Measurements from ENCODE around the gene RIGI. TPM values are rescaled to one million over a fixed set of nuclear protein-coding genes. Genes with fewer than 3 reads are reported as not detected.

RIGI gene
- polyA plus RNA-seq (2011; rRNA removed) (2.4 and 5.1 TPM in 2 replicates), polyA minus RNA-seq (2011; rRNA and poly(A)+ RNA removed) (2.2 and 3.0 TPM in 2 replicates)

DNA sequence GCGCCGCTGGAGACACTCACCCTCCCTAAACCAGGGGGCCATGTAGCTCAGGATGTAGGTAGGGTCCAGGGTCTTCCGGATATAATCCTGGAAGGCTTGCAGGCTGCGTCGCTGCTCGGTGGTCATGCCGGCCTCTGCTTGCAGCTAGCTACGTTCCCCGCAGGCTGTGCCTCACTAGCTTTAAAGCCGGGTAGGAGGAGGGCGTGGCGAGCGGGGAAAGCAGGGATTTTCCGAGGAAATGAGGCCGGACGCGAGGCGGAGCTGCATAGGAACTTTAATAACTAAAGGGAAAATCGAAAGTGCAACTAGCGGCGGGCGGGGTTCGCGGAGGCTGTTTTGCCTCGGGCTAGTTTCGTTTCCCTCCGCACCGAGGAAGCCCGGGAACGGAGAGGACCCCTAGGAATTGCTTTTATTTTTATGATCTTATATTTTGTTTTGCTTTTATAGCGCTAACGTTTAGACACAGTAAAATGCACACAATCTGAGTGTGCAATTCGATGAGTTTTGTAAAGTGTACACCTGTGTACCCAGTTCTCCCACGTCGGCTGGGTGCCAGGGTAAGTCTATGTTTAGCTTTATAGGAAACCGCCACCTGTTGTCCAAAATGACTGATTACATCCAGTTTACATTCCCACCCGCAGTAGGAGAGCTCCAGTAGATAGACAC is at the start of gene RIGI:
Gene RIGI (minus strand): TSS at position 156 of the 666 bp plus-strand sequence. CDS start 30 bp downstream, at position 126.
- ChIA-PET CTCF (interaction anchor here (0.7 to 3.6 kb wide), 10 partner anchors 10 to 442 kb away, joined by 3 to 41 read pairs (median 3); no protein-coding TSS in a partner anchor), POLR2A (interaction anchor here (0.6 kb wide), 2 partner anchors 25 to 475 kb away, joined by 14 to 15 read pairs; no protein-coding TSS in a partner anchor)
- TF ChIP-seq, protein P1, sequence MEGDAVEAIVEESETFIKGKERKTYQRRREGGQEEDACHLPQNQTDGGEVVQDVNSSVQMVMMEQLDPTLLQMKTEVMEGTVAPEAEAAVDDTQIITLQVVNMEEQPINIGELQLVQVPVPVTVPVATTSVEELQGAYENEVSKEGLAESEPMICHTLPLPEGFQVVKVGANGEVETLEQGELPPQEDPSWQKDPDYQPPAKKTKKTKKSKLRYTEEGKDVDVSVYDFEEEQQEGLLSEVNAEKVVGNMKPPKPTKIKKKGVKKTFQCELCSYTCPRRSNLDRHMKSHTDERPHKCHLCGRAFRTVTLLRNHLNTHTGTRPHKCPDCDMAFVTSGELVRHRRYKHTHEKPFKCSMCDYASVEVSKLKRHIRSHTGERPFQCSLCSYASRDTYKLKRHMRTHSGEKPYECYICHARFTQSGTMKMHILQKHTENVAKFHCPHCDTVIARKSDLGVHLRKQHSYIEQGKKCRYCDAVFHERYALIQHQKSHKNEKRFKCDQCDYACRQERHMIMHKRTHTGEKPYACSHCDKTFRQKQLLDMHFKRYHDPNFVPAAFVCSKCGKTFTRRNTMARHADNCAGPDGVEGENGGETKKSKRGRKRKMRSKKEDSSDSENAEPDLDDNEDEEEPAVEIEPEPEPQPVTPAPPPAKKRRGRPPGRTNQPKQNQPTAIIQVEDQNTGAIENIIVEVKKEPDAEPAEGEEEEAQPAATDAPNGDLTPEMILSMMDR (IDR thresholded peaks at IDR 0.05; ENCODE audit: insufficient read depth, low read depth, low read length): peak; percentile 37
- peak; percentile 59 for DNase-seq (ENCODE audit: low read depth)
- H3K27me3 ChIP-seq (ENCODE audit: control insufficient read depth, insufficient read depth, low read length): no peaks in the 10 kb centered on the region
- H3K36me3 ChIP-seq (ENCODE audit: control insufficient read depth, insufficient read depth, low read length): no peaks in the 10 kb centered on the region
- peak within 1 kb of the TSS; percentile 68 for H3K4me3 ChIP-seq (ENCODE audit: low read depth, low read length)

DNA sequence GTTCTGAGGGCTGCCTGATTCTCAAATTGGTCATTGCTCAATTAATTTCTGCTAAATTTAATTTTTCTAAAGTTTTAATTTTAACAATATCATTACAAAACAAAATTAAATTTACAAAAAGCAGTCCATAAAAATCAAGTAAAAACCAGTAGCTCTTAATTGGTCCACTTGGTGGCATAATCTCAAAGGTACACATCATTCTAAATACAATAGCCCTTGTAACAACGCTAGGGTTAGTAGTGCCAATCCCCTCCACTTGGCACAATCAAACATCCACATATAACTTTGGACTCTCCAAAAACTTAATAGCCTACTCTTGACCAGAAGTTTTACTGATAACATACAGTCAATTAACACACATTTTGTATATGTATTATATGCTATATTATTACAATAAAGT is 48.9 kb upstream of the RIGI start:
- ChIA-PET CTCF (interaction anchor here (0.7 to 13.3 kb wide), 3 partner anchors 9 to 198 kb away, joined by 3 to 492 read pairs (median 39); partner anchors contain the start of gene ACO1), POLR2A (no interaction called here)
- no peak for DNase-seq (ENCODE audit: low read depth)
- peaks cover 2% of the 10 kb centered on the region; the same call in 1 of the 2 replicates for H3K36me3 ChIP-seq (ENCODE audit: control insufficient read depth, insufficient read depth, low read length)
- H3K4me3 ChIP-seq (ENCODE audit: low read depth, low read length): no peak overlapping the region
- no peaks in the 10 kb centered on the region for H3K27me3 ChIP-seq (ENCODE audit: control insufficient read depth, insufficient read depth, low read length)
- TF ChIP-seq, protein P1 (IDR thresholded peaks at IDR 0.05; ENCODE audit: insufficient read depth, low read depth, low read length): no peak

DNA sequence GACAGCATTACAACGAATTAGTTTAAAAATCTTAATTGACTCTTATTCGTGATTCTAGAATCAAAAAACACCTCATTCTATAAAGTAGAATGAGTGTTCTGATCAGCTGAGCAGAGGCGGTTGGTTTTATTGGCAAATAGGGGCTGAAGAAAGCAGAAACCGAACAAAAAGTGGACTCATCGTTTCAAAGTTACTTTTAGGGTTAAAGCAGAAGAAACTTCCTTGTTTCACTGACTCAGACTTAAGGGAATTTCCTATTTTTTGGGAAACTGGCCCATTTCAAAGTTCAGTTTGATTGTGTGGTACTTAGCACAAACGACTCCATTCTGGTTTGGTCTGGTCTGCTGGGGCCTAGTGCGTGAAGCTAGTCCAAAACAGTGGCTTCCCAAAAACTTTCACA is 47.8 kb upstream of the RIGI start:
- ChIA-PET POLR2A (interaction anchor here (0.6 kb wide), 1 partner anchor 189 kb away, joined by 3 read pairs; the partner anchor contains the start of gene ACO1), CTCF (interaction anchor here (1.9 to 13.3 kb wide), 4 partner anchors 8 to 197 kb away, joined by 7 to 492 read pairs (median 28); partner anchors contain the start of gene ACO1)
- no peaks in the 10 kb centered on the region for H3K27me3 ChIP-seq (ENCODE audit: control insufficient read depth, insufficient read depth, low read length)
- TF ChIP-seq, protein P1 (IDR thresholded peaks at IDR 0.05; ENCODE audit: insufficient read depth, low read depth, low read length): no peak
- peaks cover 5% of the 10 kb centered on the region for H3K36me3 ChIP-seq (ENCODE audit: control insufficient read depth, insufficient read depth, low read length)
- DNase-seq (ENCODE audit: low read depth): no peak
- H3K4me3 ChIP-seq (ENCODE audit: low read depth, low read length): no peak overlapping the region

DNA sequence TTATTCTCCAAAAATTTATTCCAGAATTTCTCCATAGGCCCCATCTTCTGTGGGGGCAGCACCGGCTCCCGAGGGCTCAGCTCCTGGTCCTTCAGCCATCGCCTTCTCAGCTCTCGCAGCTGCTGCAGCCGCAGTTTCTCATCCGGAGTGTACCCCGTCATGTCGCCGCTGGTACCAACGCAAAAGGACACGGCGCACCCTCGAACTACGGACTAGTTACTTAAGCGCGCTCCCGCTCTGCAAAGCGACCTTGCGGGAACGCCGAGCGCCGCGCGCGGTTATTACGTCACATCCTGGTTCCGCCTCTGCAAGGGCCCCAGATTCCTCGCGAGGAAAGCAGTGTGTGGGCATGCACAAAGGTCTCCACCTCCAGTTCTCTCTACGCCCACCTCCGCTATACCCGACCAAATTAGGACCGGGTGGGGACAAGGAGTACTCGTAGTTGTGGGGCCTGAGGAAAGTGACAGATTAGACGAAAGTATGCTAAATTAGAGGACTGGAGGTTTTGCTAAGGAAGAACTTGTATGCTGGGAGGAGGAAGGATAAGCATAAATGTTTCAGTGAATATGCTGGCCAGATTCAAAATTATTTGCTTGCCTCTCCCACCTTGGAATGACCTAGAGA is 47.0 kb upstream of the RIGI start, which contains the start of gene NDUFB6:
Gene NDUFB6 (minus strand): TSS at position 260 of the 624 bp plus-strand sequence. CDS start 99 bp downstream, at position 161.
- TF ChIP-seq, protein P1 (IDR thresholded peaks at IDR 0.05; ENCODE audit: insufficient read depth, low read depth, low read length): no peak
- Histone ChIP-seq H3K4me3 (ENCODE audit: low read depth, low read length) (peak within 1 kb of the TSS; percentile 93), H3K36me3 (ENCODE audit: control insufficient read depth, insufficient read depth, low read length) (peaks cover 5% of the 10 kb centered on the region), H3K27me3 (ENCODE audit: control insufficient read depth, insufficient read depth, low read length) (no peaks in the 10 kb centered on the region)
- POLR2A ChIA-PET: no interaction called here
- peak; percentile 59 for DNase-seq (ENCODE audit: low read depth)
- CTCF ChIA-PET: interaction anchor here (1.1 to 13.3 kb wide), 9 partner anchors 8 to 395 kb away, joined by 3 to 492 read pairs (median 7); partner anchors contain the start of gene ACO1

Measured in BJ (cell line).